ENCODE results near the gene LRCH1. TPM values are rescaled to one million over a fixed set of nuclear protein-coding genes. Genes with fewer than 3 reads are reported as not detected.

The LRCH1 gene
- total and polyA plus RNA-seq, 2 of the 4 experiments (the other 2 are of a cell fraction) = 7.0 to 8.8 TPM

GRCh38 chr13:46782066-46782465 lies 229.1 kb downstream of the LRCH1 start:
- no peak for TF ChIP-seq USF2 (IDR thresholded peaks at IDR 0.05; ENCODE audit: low read depth, low read length)
- peaks cover 22% of the 10 kb centered on the region for H3K36me3 ChIP-seq (ENCODE audit: control insufficient read depth, insufficient read depth, low read length)

More at GRCh38 chr13:46782066-46782465, 229.1 kb downstream of the LRCH1 start:
- H2AK9ac ChIP-seq (replicated peaks; ENCODE audit: low read depth, low read length, poor library complexity) = no peak overlapping the region
- no peaks in the 10 kb centered on the region; the same call in 1 of the 2 replicates for H4K20me1 ChIP-seq (ENCODE audit: insufficient read depth, low read length)
- in situ Hi-C loops (cut with MboI; ENCODE audit: low sequenced_read_pairs) = no loop called here
- H4K8ac ChIP-seq (ENCODE audit: low read depth in 2 of 2, low read length in 2 of 2) = no peak overlapping the region
- H3K27me3 ChIP-seq (ENCODE audit: control insufficient read depth, insufficient read depth, low read length) = no peaks in the 10 kb centered on the region
- no peaks in the 10 kb centered on the region for H3K9me1 ChIP-seq (ENCODE audit: insufficient read depth, low read length)
- ATAC-seq (ENCODE audit: low read depth) (no peak), DNase-seq (no peak)
- no peak overlapping the region for H2BK15ac ChIP-seq (ENCODE audit: low read depth, low read length)
- no peak overlapping the region for H2AK5ac ChIP-seq (ENCODE audit: low read depth, low read length)
- H3K4me2 ChIP-seq (ENCODE audit: low read depth, low read length) = no peak overlapping the region
- H3K14ac ChIP-seq (replicated peaks; ENCODE audit: low read depth, low read length) = no peak overlapping the region
- ChIA-PET POLR2A (ENCODE audit: unreplicated experiment) (no interaction called here), CTCF (interaction anchor here (1.1 kb wide), 1 partner anchor 18 kb away, joined by 3 read pairs; no protein-coding TSS in a partner anchor)
- H3K4me1 ChIP-seq (ENCODE audit: control insufficient read depth, insufficient read depth, low read length) = peaks cover 3% of the 10 kb centered on the region; the same call in 1 of the 2 replicates
- H2AFZ ChIP-seq (replicated peaks; ENCODE audit: low read length, poor library complexity) = no peak overlapping the region
- no TSS peak for BruUV-seq (replicated peaks)
- no peak overlapping the region for H3K4ac ChIP-seq (ENCODE audit: low read depth, low read length)
- no peak overlapping the region for H4K91ac ChIP-seq (ENCODE audit: insufficient read depth, low read depth, low read length)
- intact Hi-C loops (cut with micrococcal nuclease) = no loop called here
- no peak overlapping the region for H3K9ac ChIP-seq (ENCODE audit: low read depth, low read length)
- no peak overlapping the region for H3K4me3 ChIP-seq (ENCODE audit: insufficient read depth, low read depth, low read length)
- no peak overlapping the region for H3K27ac ChIP-seq (ENCODE audit: insufficient read depth, low read length)
- H3K56ac ChIP-seq (ENCODE audit: extremely low read depth, insufficient read depth, low read length) = no peak overlapping the region
- dilution Hi-C loops (cut with HindIII; ENCODE audit: low sequenced_read_pairs, unreplicated experiment) = no loop called here
- H3K18ac ChIP-seq (ENCODE audit: low read depth, low read length) = no peak overlapping the region
- no peak overlapping the region for H4K5ac ChIP-seq (ENCODE audit: low read depth, low read length)
- no CpG with 5 or more reads among the region's 1 CpG for WGBS, 2 experiments (ENCODE audit: extremely low coverage in 2 of 2, insufficient read length in 1 of 2)
- H2BK20ac ChIP-seq (ENCODE audit: low read depth, low read length) = no peak overlapping the region
- H2BK5ac ChIP-seq (ENCODE audit: low read depth, low read length, poor library complexity, severe bottlenecking) = no peak overlapping the region
- no peaks in the 10 kb centered on the region for H3K9me3 ChIP-seq (ENCODE audit: control insufficient read depth, insufficient read depth, low read length)
- H2BK120ac ChIP-seq (ENCODE audit: low read depth, low read length) = no peak overlapping the region
- H3K79me1 ChIP-seq (ENCODE audit: low read depth in 1 of 2, low read length in 2 of 2) = peaks cover 3 to 9% of the 10 kb centered on the region in 2 experiments; a peak in 3 of 4 replicates
- H3K23ac ChIP-seq (ENCODE audit: low read depth, low read length) = no peak overlapping the region
